BJ (cell line): ENCODE measurements around the gene RALGAPA2. TPM values are rescaled to one million over a fixed set of nuclear protein-coding genes. Genes with fewer than 3 reads are reported as not detected.

Source experiments
- CTCF ChIA-PET: fragments of 350-600 bp; formaldehyde crosslinking; extraction: SDS; loops from one replicate; lab custom pipeline; 2021; ENCODE audit warnings: antibody characterized with exemption, inconsistent platforms; lab: Yijun Ruan, JAX
- POLR2A ChIA-PET: fragments of 300-600 bp; sonication (Branson Sonifier 250); formaldehyde crosslinking; extraction: SDS; loops from one replicate; lab custom pipeline; 2021; ENCODE audit warnings: antibody characterized with exemption; lab: Charles Lee
- DNase-seq: peaks from one replicate; pipeline ENCODE4 v3.0.0-alpha.2; 2011; ENCODE audit warnings: low read depth
- H3K27me3 ChIP-seq: 2 replicates; pipeline ENCODE4 v1.6.0; 2011; ENCODE audit warnings: low read length; ENCODE audit not compliant: control insufficient read depth, insufficient read depth
- H3K36me3 ChIP-seq: 2 replicates; pipeline ENCODE4 v1.5.1; 2011; ENCODE audit warnings: low read length; ENCODE audit not compliant: control insufficient read depth, insufficient read depth
- H3K4me3 ChIP-seq: 2 replicates; pipeline ENCODE4 v1.5.1; 2011; ENCODE audit warnings: low read depth, mild to moderate bottlenecking, control low read depth, low read length
- CTCF ChIP-seq: IDR thresholded peaks from 2 replicates; pipeline ENCODE4 v1.5.1; 2011; ENCODE audit warnings: low read depth, mild to moderate bottlenecking, control low read depth, inconsistent platforms, low read length, moderate library complexity; ENCODE audit not compliant: insufficient read depth
- polyA plus RNA-seq: library from polyadenylated mRNA; depleted of rRNA; stranded (reverse); fragments of >200 nt; gene quantifications from 2 replicates; pipeline ENCODE4 v1.2.3, GENCODE V29; 2011

Gene RALGAPA2
- polyA plus RNA-seq, 1 experiment = 1.4 TPM

GRCh38 chr20:20497242-20497978 lies 215.0 kb downstream of the RALGAPA2 start:
- TF ChIP-seq CTCF = no peak
- CTCF ChIA-PET = interaction anchor here (1.5 kb wide), 1 partner anchor 16 kb away, joined by 3 read pairs; no protein-coding TSS in a partner anchor
- POLR2A ChIA-PET = no interaction called here

GRCh38 chr20:20495729-20496503 lies 216.5 kb downstream of the RALGAPA2 start:
- CTCF ChIA-PET = no interaction called here
- no peak for TF ChIP-seq CTCF

More at GRCh38 chr20:20497242-20497978, 215.0 kb downstream of the RALGAPA2 start:
- H3K27me3 ChIP-seq = no peaks in the 10 kb centered on the region
- no peak for DNase-seq
- no peaks in the 10 kb centered on the region for H3K36me3 ChIP-seq
- H3K4me3 ChIP-seq = no peak overlapping the region

GRCh38 chr20:20493701-20494100 lies 218.7 kb downstream of the RALGAPA2 start:
- CTCF ChIA-PET = interaction anchor here (1.1 to 1.5 kb wide), 3 partner anchors 11 to 100 kb away, joined by 3 to 4 read pairs (median 3); no protein-coding TSS in a partner anchor
- no peak for DNase-seq
- H3K4me3 ChIP-seq = no peak overlapping the region
- TF ChIP-seq CTCF = no peak
- no peaks in the 10 kb centered on the region for H3K36me3 ChIP-seq
- POLR2A ChIA-PET = no interaction called here
- H3K27me3 ChIP-seq = no peaks in the 10 kb centered on the region

More at GRCh38 chr20:20495729-20496503, 216.5 kb downstream of the RALGAPA2 start:
- H3K27me3 ChIP-seq = no peaks in the 10 kb centered on the region
- no peak for DNase-seq
- POLR2A ChIA-PET = no interaction called here
- no peak overlapping the region for H3K4me3 ChIP-seq
- no peaks in the 10 kb centered on the region for H3K36me3 ChIP-seq

- H3K36me3 ChIP-seq = no peaks in the 10 kb centered on the region
- H3K4me3 ChIP-seq = no peak overlapping the region
- ChIA-PET POLR2A (no interaction called here), CTCF (no interaction called here)
- no peak for DNase-seq
- no peaks in the 10 kb centered on the region for H3K27me3 ChIP-seq
- no peak for TF ChIP-seq CTCF
These were observed 219.7 kb downstream of the RALGAPA2 start for GRCh38 chr20:20492521-20493332.
